HepG2 (cell line): ENCODE data around the gene MAML1. TPM values are rescaled to one million over a fixed set of nuclear protein-coding genes. Genes with fewer than 3 reads are reported as not detected.

Experiments used
- ATAC-seq: fragments of 200-7000 bp; cut with Tn5 transposase; 3 replicates; pipeline ENCODE4 v1.9.1; 2020; ENCODE audit warnings: mild to moderate bottlenecking, moderate library complexity
- BruUV-seq: library from RNA; stranded (reverse); fragments of 400-500 nt; replicated peaks from 2 replicates; lab custom pipeline; 2021; lab: Mats Ljungman, UMichigan
- CTCF ChIA-PET: fragments of 300-600 bp; formaldehyde crosslinking; extraction: SDS; loops from one replicate; lab custom pipeline; 2021; ENCODE audit warnings: low total read pairs, inconsistent platforms, low intra/inter-chr PET ratio; lab: Yijun Ruan, JAX
- POLR2A ChIA-PET: fragments of 350-600 bp; sonication (Branson Sonifier 250); formaldehyde crosslinking; loops from one replicate; lab custom pipeline; 2020; ENCODE audit warnings: antibody characterized with exemption, inconsistent platforms; lab: Yijun Ruan, JAX
- DNase-seq: peaks from one replicate; pipeline ENCODE4 v3.0.0-alpha.2; 2015; ENCODE audit warnings: low spot score
- FAIRE-seq: peaks from 3 replicates; lab custom pipeline; 2011; peaks lifted over from hg19 to GRCh38; lab: Jason Lieb, UNC
- H2AFZ ChIP-seq: one replicate; pipeline ENCODE4 v1.6.1; 2011; ENCODE audit warnings: low read length, inconsistent platforms
- H3K27ac ChIP-seq: fragments of 300-600 bp; 3 replicates; pipeline ENCODE4 v1.8.0; 2011; ENCODE audit warnings: mixed run types, mild to moderate bottlenecking, mixed read lengths, low read length, inconsistent platforms; ENCODE audit not compliant: insufficient read depth; ENCODE audit errors: extremely low read length
- H3K27me3 ChIP-seq, 2 experiments: fragments of 200-600 bp in 1 of 2; 2 replicates in 1 of 2; 3 replicates in 1 of 2; pipeline versions ENCODE4 v1.6.0 to v1.8.0; 2011; ENCODE audit warnings: low read length in 2 of 2, mild to moderate bottlenecking in 2 of 2, moderate library complexity in 2 of 2, inconsistent platforms in 1 of 2; ENCODE audit not compliant: insufficient read depth in 2 of 2, control insufficient read depth in 1 of 2
- H3K36me3 ChIP-seq, 2 experiments: fragments of 200-600 bp in 1 of 2; replicated peaks in 1 of 2; 2 replicates in 1 of 2; 3 replicates in 1 of 2; pipeline versions ENCODE4 v1.5.1 to v1.8.0; 2011; ENCODE audit warnings: low read length in 2 of 2, inconsistent platforms in 1 of 2; ENCODE audit not compliant: insufficient read depth in 2 of 2, control insufficient read depth in 1 of 2
- H3K4me1 ChIP-seq: 2 replicates; pipeline ENCODE4 v1.5.1; 2012; ENCODE audit warnings: low read length, inconsistent platforms; ENCODE audit not compliant: insufficient read depth
- H3K4me2 ChIP-seq: 2 replicates; pipeline ENCODE4 v1.6.0; 2011; ENCODE audit warnings: low read depth, low read length, inconsistent platforms
- H3K4me3 ChIP-seq, 3 experiments: fragments of 200-600 bp in 1 of 3; sonication (generic), shearing (Covaris generic) in 1 of 3; replicated peaks in 1 of 3; 2 replicates each; pipeline ENCODE4 v1.5.1; 2011 to 2016; ENCODE audit warnings: low read length in 3 of 3, inconsistent platforms in 2 of 3, low read depth in 2 of 3, mild to moderate bottlenecking in 2 of 3, control low read depth in 1 of 3, mixed read lengths in 1 of 3; ENCODE audit not compliant: insufficient read depth in 1 of 3
- H3K79me2 ChIP-seq: one replicate; pipeline ENCODE4 v1.6.1; 2011; ENCODE audit warnings: low read length, inconsistent platforms; ENCODE audit not compliant: insufficient read depth
- H3K9ac ChIP-seq: 2 replicates; pipeline ENCODE4 v1.6.0; 2011; ENCODE audit warnings: mild to moderate bottlenecking, low read depth, low read length, inconsistent platforms; ENCODE audit not compliant: insufficient read depth
- H3K9me3 ChIP-seq: 2 replicates; pipeline ENCODE4 v1.5.1; 2012; ENCODE audit warnings: mild to moderate bottlenecking, low read length
- H4K20me1 ChIP-seq: 2 replicates; pipeline ENCODE4 v1.6.0; 2011; ENCODE audit warnings: inconsistent platforms, mild to moderate bottlenecking, low read length, moderate library complexity; ENCODE audit not compliant: insufficient read depth
- ARNT ChIP-seq: fragments of 450-650 bp; IDR thresholded peaks from 2 replicates; pipeline ENCODE4 v1.6.1; 2017
- CSRNP2 ChIP-seq: sonication (generic); formaldehyde crosslinking; conservative IDR thresholded peaks from 2 replicates; pipeline ENCODE4 v1.8.0; 2022; ENCODE audit warnings: low read depth, missing genetic modification reagents
- DPF2 ChIP-seq: sonication (generic); formaldehyde crosslinking; IDR thresholded peaks from 2 replicates; pipeline ENCODE4 v1.4.0; 2020; ENCODE audit warnings: mild to moderate bottlenecking, low read depth, missing genetic modification reagents, borderline replicate concordance
- HNF4A ChIP-seq: sonication (generic); formaldehyde crosslinking; IDR thresholded peaks from 2 replicates; pipeline ENCODE4 v1.4.0; 2020; ENCODE audit warnings: missing genetic modification reagents
- HNRNPL ChIP-seq: fragments of 200-400 bp; formaldehyde crosslinking; IDR thresholded peaks from 2 replicates; pipeline ENCODE4 v1.6.1; 2017; ENCODE audit warnings: mild to moderate bottlenecking, low read depth, low read length
- HOXA7 ChIP-seq: sonication (generic); formaldehyde crosslinking; IDR thresholded peaks from 2 replicates; pipeline ENCODE4 v1.8.1; 2022; ENCODE audit warnings: mild to moderate bottlenecking, missing genetic modification reagents, moderate library complexity
- RBAK ChIP-seq: sonication (generic); formaldehyde crosslinking; IDR thresholded peaks from 2 replicates; pipeline ENCODE4 v1.5.1; 2020; ENCODE audit warnings: mild to moderate bottlenecking, missing genetic modification reagents
- RORA ChIP-seq: sonication (generic); formaldehyde crosslinking; IDR thresholded peaks from 2 replicates; pipeline ENCODE4 v1.5.0; 2020; ENCODE audit warnings: mild to moderate bottlenecking, missing genetic modification reagents, moderate library complexity
- SMARCE1 ChIP-seq: fragments of 450-650 bp; IDR thresholded peaks from 2 replicates; pipeline ENCODE4 v1.6.1; 2017; ENCODE audit warnings: borderline replicate concordance
- ZNF24 ChIP-seq: fragments of 450-650 bp; IDR thresholded peaks from 2 replicates; pipeline ENCODE4 v1.6.1; 2017; ENCODE audit warnings: antibody characterized with exemption, mild to moderate bottlenecking
- ZNF263 ChIP-seq: sonication (generic); formaldehyde crosslinking; IDR thresholded peaks from 2 replicates; pipeline ENCODE4 v1.4.0; 2020; ENCODE audit warnings: missing genetic modification reagents
- ZNF530 ChIP-seq: sonication (generic); formaldehyde crosslinking; IDR thresholded peaks from 2 replicates; pipeline ENCODE4 v1.5.0; 2020; ENCODE audit warnings: low read depth, mild to moderate bottlenecking, missing genetic modification reagents
- ZNF562 ChIP-seq: sonication (generic); formaldehyde crosslinking; IDR thresholded peaks from 2 replicates; pipeline ENCODE4 v1.8.0; 2022; ENCODE audit warnings: missing genetic modification reagents, borderline replicate concordance
- ZNF597 ChIP-seq: sonication (generic); formaldehyde crosslinking; IDR thresholded peaks from 2 replicates; pipeline ENCODE4 v1.5.0; 2020; ENCODE audit warnings: missing genetic modification reagents
- WGBS: methylation state at CpG from one replicate; pipeline ENCODE4 v1.1.6; 2017; ENCODE audit warnings: low lambda C conversion rate; 5-methylcytosine and 5-hydroxymethylcytosine counted together
- in situ Hi-C: cut with HindIII; loops from 2 replicates; pipeline ENCODE4 v1.10.0; 2017; ENCODE audit warnings: low pct_unique_long_range_greater_than_20kb; ENCODE audit not compliant: extremely low pct_ligation_motif_present
- intact Hi-C: fragments of 100-400 bp; cut with micrococcal nuclease; formaldehyde crosslinking; loops from one replicate; pipeline ENCODE4 v1.10.0; 2022; ENCODE audit not compliant: unreplicated experiment
- polyA plus RNA-seq, 8 experiments: library from polyadenylated mRNA; depleted of rRNA in 3 of 8; stranded (reverse) in 7 of 8; unstranded in 1 of 8; fragments of >200 nt; fragmentation: Illumina TruSeq in 4 of 8; extraction: Trizol in 4 of 8; gene quantifications; 2 replicates each; pipeline versions ENCODE4 v1.2.1 to v1.2.3, GENCODE V29; 2011 to 2016; ENCODE audit warnings: low read depth in 4 of 8, missing spikeins in 1 of 8, mixed read lengths in 1 of 8; ENCODE audit not compliant: insufficient read depth in 1 of 8
- total RNA-seq, 5 experiments: library from RNA; depleted of rRNA; stranded (reverse); fragments of >200 nt; fragmentation: Illumina TruSeq; extraction: Trizol; gene quantifications; 2 replicates each; pipeline ENCODE4 v1.2.3, GENCODE V29; 2016; ENCODE audit warnings: low read depth in 1 of 5
- TF ChIP-seq, protein P1 (sequence below): sonication (generic); formaldehyde crosslinking; IDR thresholded peaks from 2 replicates; pipeline ENCODE4 v1.5.0; 2020; ENCODE audit warnings: mild to moderate bottlenecking, missing genetic modification reagents

Gene MAML1
- total and polyA plus RNA-seq, 2 of the 13 experiments (the other 11 are each of a cell fraction or from before 2014, with no cell fraction given) = 10.0 to 10.8 TPM

GRCh38 chr5:179734536-179735164, 2.0 kb downstream of the MAML1 start:
- CTCF ChIA-PET = no interaction called here
- in situ Hi-C loops = no loop called here
- peaks cover 67% of the 10 kb centered on the region for H3K79me2 ChIP-seq
- BruUV-seq = no TSS peak
- H3K4me2 ChIP-seq = peak overlapping the region; percentile 73
- no peaks in the 10 kb centered on the region for H3K27me3 ChIP-seq
- H3K27ac ChIP-seq = no peak overlapping the region
- FAIRE-seq (no peak), DNase-seq (no peak)
- no peak overlapping the region for H2AFZ ChIP-seq
- H4K20me1 ChIP-seq = peaks cover 28% of the 10 kb centered on the region
- peaks cover 4 to 19% of the 10 kb centered on the region in 2 experiments; a peak in 4 of 5 replicates for H3K36me3 ChIP-seq
- H3K4me1 ChIP-seq = peaks cover 51% of the 10 kb centered on the region
- no peak for TF ChIP-seq DPF2
- TF ChIP-seq, protein P1, sequence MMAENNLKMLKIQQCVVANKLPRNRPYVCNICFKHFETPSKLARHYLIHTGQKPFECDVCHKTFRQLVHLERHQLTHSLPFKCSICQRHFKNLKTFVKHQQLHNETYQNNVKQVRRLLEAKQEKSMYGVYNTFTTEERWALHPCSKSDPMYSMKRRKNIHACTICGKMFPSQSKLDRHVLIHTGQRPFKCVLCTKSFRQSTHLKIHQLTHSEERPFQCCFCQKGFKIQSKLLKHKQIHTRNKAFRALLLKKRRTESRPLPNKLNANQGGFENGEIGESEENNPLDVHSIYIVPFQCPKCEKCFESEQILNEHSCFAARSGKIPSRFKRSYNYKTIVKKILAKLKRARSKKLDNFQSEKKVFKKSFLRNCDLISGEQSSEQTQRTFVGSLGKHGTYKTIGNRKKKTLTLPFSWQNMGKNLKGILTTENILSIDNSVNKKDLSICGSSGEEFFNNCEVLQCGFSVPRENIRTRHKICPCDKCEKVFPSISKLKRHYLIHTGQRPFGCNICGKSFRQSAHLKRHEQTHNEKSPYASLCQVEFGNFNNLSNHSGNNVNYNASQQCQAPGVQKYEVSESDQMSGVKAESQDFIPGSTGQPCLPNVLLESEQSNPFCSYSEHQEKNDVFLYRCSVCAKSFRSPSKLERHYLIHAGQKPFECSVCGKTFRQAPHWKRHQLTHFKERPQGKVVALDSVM = peak; percentile 86
- no peak for TF ChIP-seq RBAK (CRISPR knock-in tag)
- TF ChIP-seq HOXA7 = no peak
- no peak for TF ChIP-seq ZNF530
- no peak for TF ChIP-seq SMARCE1
- TF ChIP-seq ZNF24 = no peak
- TF ChIP-seq ARNT = no peak
- no peak for TF ChIP-seq ZNF597 (CRISPR knock-in tag)
- no peak for TF ChIP-seq ZNF562
- TF ChIP-seq ZNF263 (CRISPR knock-in tag) = peak; percentile 47; the same call in 1 of the 2 replicates
- TF ChIP-seq CSRNP2 = no peak
- TF ChIP-seq RORA = no peak
- TF ChIP-seq HNRNPL = no peak
- TF ChIP-seq HNF4A (CRISPR knock-in tag) = no peak
- TF ChIP-seq, all 625 proteins: peak for 2
- WGBS = 77% methylated on average over 12 of the region's 12 CpGs
- no peak for ATAC-seq
- H3K4me3 ChIP-seq = peak overlapping the region; percentile 93 to 98 (median 96)
- no peaks in the 10 kb centered on the region for H3K9me3 ChIP-seq
- peak overlapping the region; percentile 97 for H3K9ac ChIP-seq
- intact Hi-C loops = no loop called here
- POLR2A ChIA-PET = no interaction called here
